ENCODE data around the gene CMYA5.

DNA sequence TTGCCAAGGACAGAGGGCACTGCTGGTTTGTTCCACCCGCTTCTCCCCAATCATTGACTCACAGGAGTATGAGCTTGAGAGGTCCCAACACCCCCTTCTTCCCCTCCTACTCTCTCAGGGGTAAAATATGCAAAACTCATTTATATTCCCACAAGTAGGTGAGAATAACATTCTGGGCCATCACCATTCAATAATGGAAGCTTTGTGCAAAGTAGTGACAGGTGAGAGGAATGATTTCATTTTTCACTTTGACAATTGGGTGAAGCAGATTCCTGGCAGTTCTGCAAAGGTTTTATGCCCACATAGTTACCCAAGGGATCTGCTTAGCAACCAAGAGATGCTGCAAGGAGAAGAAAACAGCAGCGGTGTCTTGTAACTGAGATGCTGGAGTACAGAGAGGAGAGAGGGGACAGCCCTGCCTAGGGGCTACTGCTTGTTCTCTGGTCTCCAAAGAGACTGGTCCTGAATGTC, 137.6 kb downstream of the CMYA5 start:
- no peak for TF ChIP-seq ZNF140 (CRISPR knock-in tag; IDR thresholded peaks at IDR 0.05)
- TF ChIP-seq LEF1 (IDR thresholded peaks at IDR 0.05): no peak
- no peak for TF ChIP-seq SRF (CRISPR knock-in tag; IDR thresholded peaks at IDR 0.05)
- no peak for TF ChIP-seq MYC (IDR thresholded peaks at IDR 0.05; ENCODE audit: low read depth, low read length)
- TF ChIP-seq MYC (CRISPR knock-in tag; IDR thresholded peaks at IDR 0.05; ENCODE audit: borderline replicate concordance, low read depth): no peak
- TF ChIP-seq RFX5 (IDR thresholded peaks at IDR 0.05; ENCODE audit: low read depth, low read length): no peak
- TF ChIP-seq, protein P1, sequence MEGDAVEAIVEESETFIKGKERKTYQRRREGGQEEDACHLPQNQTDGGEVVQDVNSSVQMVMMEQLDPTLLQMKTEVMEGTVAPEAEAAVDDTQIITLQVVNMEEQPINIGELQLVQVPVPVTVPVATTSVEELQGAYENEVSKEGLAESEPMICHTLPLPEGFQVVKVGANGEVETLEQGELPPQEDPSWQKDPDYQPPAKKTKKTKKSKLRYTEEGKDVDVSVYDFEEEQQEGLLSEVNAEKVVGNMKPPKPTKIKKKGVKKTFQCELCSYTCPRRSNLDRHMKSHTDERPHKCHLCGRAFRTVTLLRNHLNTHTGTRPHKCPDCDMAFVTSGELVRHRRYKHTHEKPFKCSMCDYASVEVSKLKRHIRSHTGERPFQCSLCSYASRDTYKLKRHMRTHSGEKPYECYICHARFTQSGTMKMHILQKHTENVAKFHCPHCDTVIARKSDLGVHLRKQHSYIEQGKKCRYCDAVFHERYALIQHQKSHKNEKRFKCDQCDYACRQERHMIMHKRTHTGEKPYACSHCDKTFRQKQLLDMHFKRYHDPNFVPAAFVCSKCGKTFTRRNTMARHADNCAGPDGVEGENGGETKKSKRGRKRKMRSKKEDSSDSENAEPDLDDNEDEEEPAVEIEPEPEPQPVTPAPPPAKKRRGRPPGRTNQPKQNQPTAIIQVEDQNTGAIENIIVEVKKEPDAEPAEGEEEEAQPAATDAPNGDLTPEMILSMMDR (IDR thresholded peaks at IDR 0.05 in 2 of 3, conservative IDR thresholded peaks at IDR 0.05 in 1 of 3; ENCODE audit: insufficient read depth in 2 of 3, low read depth in 1 of 3, low read length in 3 of 3): no peak
- no peak for TF ChIP-seq ZNF77 (CRISPR knock-in tag; IDR thresholded peaks at IDR 0.05)
- TF ChIP-seq SMARCA4 (IDR thresholded peaks at IDR 0.05): no peak
- TF ChIP-seq ZNF274 (IDR thresholded peaks at IDR 0.05; ENCODE audit: borderline replicate concordance, low read depth, low read length): no peak

All from K562 (cell line).